KG1 (cell line): ENCODE data around the gene MMP15.

Source experiments
- DNase-seq: peaks from one replicate; lab custom pipeline; 2025; lab: John Stamatoyannopoulos, UW

Gene MMP15

GRCh38 chr16:58019866-58020538 lies 5.6 kb upstream of the MMP15 start:
- no peak for DNase-seq

GRCh38 chr16:58020628-58021521 lies 4.7 kb upstream of the MMP15 start:
- DNase-seq, result peak; percentile 58

GRCh38 chr16:58021661-58022551 lies 3.6 kb upstream of the MMP15 start:
- no peak for DNase-seq

GRCh38 chr16:58022601-58023371 lies 2.8 kb upstream of the MMP15 start:
- no peak for DNase-seq

GRCh38 chr16:58024486-58025350 lies 836 bp upstream of the MMP15 start:
- no peak for DNase-seq

GRCh38 chr16:58026139-58026704 lies 668 bp downstream of the MMP15 start:
- no peak for DNase-seq

DNA sequence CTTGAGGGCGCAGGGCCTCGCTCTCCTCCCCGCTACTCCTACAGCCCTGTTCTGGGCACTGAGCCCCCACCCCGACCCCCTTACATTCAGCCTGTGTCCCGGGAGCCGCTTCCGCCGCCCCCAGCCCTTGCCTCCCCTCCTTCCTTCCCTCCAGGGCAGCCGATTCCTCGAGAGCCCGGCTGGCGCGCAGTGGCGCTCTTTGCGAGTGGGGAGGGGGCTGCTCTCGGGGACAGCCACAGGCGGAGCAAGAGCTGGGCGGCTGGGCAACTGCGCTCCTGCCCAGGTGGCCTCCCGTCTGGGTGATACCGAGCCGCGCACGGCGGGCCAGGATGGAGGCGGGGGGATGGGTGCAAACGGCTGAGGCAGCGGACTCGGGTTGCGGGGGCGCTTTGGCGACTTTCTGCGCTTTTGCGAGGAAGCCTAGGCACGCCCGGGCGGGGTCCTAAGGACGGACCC lies 1.2 kb downstream of the MMP15 start:
- DNase-seq, result no peak

DNA sequence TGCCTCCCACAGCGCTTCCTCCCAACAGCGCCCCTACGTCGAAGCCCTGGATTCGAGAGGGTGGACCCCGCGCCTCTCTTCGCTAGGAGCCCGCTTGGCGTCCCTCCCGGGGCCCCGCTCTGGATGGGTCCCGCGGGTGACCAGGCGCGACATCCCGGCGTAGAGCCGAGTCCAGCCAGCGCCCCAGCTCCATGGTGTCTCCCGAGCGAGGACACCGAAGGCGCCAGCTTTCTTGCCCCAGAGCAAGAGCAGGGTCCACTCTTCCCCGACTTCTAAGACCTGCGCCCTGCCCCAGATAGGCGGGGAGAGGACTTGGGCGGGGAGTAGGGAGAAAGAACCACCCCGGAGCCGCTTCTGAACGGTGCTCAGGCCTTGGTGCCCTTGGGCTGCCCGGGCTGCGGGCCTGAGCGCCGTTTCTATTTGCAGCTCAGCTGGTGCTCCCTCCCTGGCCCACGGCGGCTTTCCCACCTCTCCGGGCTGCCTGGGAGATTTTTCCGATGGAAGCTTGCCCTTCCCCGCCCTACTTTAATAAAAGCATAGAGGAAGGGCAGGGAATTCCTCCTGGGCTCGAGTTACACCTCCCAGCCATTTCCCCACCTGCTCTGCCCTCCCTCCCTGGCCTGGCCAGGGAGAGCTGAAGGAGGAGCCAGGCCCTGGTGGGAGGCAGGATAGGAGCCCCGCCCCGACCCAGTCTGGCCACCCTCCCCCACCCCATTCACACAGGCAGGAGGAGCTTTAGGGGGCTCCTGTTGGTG lies 1.8 kb downstream of the MMP15 start:
- DNase-seq, result no peak

- no peak for DNase-seq
These were observed 2.4 kb downstream of the MMP15 start for GRCh38 chr16:58027916-58028455.

DNA sequence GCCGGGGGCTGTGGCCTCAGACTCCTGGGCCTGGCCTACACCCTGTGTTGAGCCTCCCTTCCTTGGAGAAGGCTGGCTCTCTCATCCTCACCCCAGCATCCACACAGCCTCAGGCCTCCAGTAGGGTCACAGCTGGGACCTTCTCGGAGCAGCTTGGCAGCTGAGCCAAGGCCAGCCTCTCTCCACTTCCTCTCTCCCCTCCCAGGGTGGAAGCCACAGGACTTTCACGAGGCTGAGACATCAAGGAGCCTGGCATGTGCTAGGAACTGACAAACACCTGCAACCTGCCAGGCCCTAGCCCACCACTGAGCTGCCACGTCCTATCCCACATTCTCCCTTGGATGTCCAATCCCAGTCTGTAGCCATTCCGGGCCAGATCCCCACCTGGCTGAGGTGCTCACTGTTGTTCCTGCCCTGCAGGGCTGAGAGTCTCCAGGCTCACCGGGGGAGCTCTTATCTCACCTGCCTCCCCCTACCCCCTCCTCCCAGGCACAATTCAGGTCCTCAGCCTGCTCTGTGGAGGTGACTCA lies 3.1 kb downstream of the MMP15 start:
- no peak for DNase-seq

DNA sequence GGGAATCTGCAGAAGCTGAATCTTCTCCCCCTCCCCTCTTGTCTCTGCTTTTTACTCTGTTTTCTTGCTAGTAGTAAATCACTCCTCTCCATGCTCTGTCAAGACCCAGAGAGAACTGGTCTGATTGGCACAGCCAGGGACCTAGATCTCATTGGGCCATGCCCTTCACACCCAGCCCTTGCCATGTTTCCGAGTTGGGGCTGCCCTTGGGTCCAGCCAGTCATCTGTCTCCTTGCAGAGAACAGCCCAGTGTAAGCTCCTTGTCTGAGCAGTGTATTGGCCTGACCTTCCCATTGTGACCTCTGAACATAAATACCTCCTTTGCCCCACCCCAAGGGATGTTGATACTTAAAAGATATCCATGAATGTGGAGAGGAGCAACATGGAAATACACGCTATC lies 3.9 kb downstream of the MMP15 start:
- DNase-seq, result no peak

DNA sequence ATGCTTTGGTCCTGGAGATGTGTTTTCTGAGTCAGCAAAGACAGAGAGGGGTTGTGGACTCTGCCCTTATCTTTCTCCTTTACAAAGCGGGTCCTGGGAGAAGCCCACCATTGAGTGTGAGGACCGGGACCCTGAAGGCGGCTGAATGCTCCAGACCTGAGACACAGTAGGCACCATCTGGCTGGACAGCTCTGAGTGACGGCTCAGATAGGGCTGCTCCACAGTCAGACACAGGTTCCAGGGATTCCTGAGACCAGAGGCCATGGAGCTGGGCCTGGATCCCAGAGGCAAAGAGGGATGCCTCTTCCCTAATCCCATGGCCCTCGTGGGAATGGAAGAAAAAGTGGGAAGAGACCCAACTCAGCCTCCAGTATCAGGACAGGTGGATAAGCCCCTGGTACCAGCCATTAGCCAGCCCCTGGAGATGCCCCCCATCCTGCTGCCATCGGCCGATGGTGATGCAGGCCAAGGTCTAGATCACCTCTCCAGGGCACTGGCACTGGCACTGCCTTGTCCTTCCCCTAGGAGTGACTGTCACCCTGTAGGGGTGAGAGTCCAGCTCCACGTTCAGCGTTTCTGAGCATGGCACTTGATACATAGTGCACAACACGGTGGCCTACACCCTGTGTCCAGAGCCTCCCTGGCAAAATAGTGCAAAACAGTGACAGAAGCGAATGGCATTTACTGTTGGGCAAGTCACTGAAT lies 4.7 kb downstream of the MMP15 start:
- no peak for DNase-seq

- DNase-seq, result no peak
These were observed 5.7 kb downstream of the MMP15 start for GRCh38 chr16:58031016-58031800.

- no peak for DNase-seq
These were observed 7.2 kb downstream of the MMP15 start for GRCh38 chr16:58032710-58033293.

DNA sequence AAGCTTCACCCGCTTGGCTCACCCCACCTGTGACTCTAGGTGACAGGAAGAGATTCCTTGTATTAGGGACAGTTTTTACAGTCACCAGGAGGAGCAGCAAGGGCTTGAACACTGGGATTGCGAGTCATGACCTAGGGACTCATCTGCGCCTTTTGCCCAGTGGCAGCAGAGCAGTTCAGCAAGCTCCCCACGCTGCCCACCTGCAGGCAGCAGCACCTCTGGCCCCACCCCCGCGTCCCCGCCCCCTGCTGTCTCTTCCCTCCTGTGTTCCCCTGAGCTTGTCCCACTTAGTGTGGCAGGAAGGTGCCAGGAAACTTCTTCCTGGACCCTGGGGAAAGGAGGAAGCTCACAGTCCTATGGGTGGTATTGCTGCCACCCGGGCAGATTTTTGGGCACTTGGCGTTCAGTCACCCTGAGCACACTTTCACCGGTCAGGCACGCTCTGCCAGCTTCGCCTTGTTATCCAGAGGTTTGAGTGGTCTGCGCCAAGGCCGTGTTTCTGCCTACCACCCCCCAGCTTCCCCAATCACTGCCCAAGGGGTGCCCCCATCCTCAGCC lies 8.7 kb downstream of the MMP15 start:
- no peak for DNase-seq

- DNase-seq, result no peak
These were observed 9.2 kb downstream of the MMP15 start for GRCh38 chr16:58034774-58035173.
